Measurements from ENCODE around the gene PARD3.

PARD3 gene

GRCh38 chr10:34098821-34099567, 716.1 kb downstream of the PARD3 start:
- Mint-ChIP-seq H3K27me3 (peaks cover 6% of the 10 kb centered on the region), H3K27ac (no peak overlapping the region), H3K4me3 (no peak overlapping the region), H3K4me1 (ENCODE audit: low read depth) (no peaks in the 10 kb centered on the region), H3K36me3 (ENCODE audit: low read depth) (no peaks in the 10 kb centered on the region), H3K9me3 (peaks cover 25% of the 10 kb centered on the region)

- H3K27ac Mint-ChIP-seq, result no peak overlapping the region
- no peak overlapping the region for H3K4me3 Mint-ChIP-seq
- no peaks in the 10 kb centered on the region for H3K36me3 Mint-ChIP-seq (ENCODE audit: low read depth)
- H3K4me1 Mint-ChIP-seq (ENCODE audit: low read depth), result no peaks in the 10 kb centered on the region
- peaks cover 25% of the 10 kb centered on the region for H3K9me3 Mint-ChIP-seq
- H3K27me3 Mint-ChIP-seq, result peaks cover 6% of the 10 kb centered on the region
Observed at GRCh38 chr10:34097682-34098081, 717.4 kb downstream of the PARD3 start.

GRCh38 chr10:34094961-34095360, 720.1 kb downstream of the PARD3 start:
- H3K9me3 Mint-ChIP-seq, result peaks cover 19% of the 10 kb centered on the region
- H3K4me1 Mint-ChIP-seq (ENCODE audit: low read depth), result no peaks in the 10 kb centered on the region
- peaks cover 6% of the 10 kb centered on the region for H3K27me3 Mint-ChIP-seq
- no peaks in the 10 kb centered on the region for H3K36me3 Mint-ChIP-seq (ENCODE audit: low read depth)
- H3K4me3 Mint-ChIP-seq, result no peak overlapping the region
- H3K27ac Mint-ChIP-seq, result no peak overlapping the region

GRCh38 chr10:34094146-34094696, 720.9 kb downstream of the PARD3 start:
- Mint-ChIP-seq H3K27me3 (peaks cover 6% of the 10 kb centered on the region), H3K9me3 (peaks cover 19% of the 10 kb centered on the region), H3K4me3 (no peak overlapping the region), H3K27ac (no peak overlapping the region), H3K36me3 (ENCODE audit: low read depth) (no peaks in the 10 kb centered on the region), H3K4me1 (ENCODE audit: low read depth) (no peaks in the 10 kb centered on the region)

GRCh38 chr10:34092891-34093290, 722.2 kb downstream of the PARD3 start:
- Mint-ChIP-seq H3K36me3 (ENCODE audit: low read depth) (no peaks in the 10 kb centered on the region), H3K27ac (no peak overlapping the region), H3K27me3 (peaks cover 6% of the 10 kb centered on the region), H3K4me1 (ENCODE audit: low read depth) (no peaks in the 10 kb centered on the region), H3K9me3 (peaks cover 19% of the 10 kb centered on the region), H3K4me3 (no peak overlapping the region)

GRCh38 chr10:34091635-34092195, 723.4 kb downstream of the PARD3 start:
- H3K27ac Mint-ChIP-seq, result no peak overlapping the region
- H3K36me3 Mint-ChIP-seq (ENCODE audit: low read depth), result no peaks in the 10 kb centered on the region
- H3K4me3 Mint-ChIP-seq, result no peak overlapping the region
- H3K27me3 Mint-ChIP-seq, result peaks cover 6% of the 10 kb centered on the region
- peaks cover 16% of the 10 kb centered on the region for H3K9me3 Mint-ChIP-seq
- H3K4me1 Mint-ChIP-seq (ENCODE audit: low read depth), result no peaks in the 10 kb centered on the region

GRCh38 chr10:34089253-34089652, 725.8 kb downstream of the PARD3 start:
- Mint-ChIP-seq H3K36me3 (ENCODE audit: low read depth) (no peaks in the 10 kb centered on the region), H3K27ac (no peak overlapping the region), H3K27me3 (no peaks in the 10 kb centered on the region), H3K4me1 (ENCODE audit: low read depth) (no peaks in the 10 kb centered on the region), H3K9me3 (no peaks in the 10 kb centered on the region), H3K4me3 (no peak overlapping the region)

- Mint-ChIP-seq H3K36me3 (ENCODE audit: low read depth) (no peaks in the 10 kb centered on the region), H3K4me1 (ENCODE audit: low read depth) (no peaks in the 10 kb centered on the region), H3K4me3 (no peak overlapping the region), H3K27ac (no peak overlapping the region), H3K27me3 (no peaks in the 10 kb centered on the region), H3K9me3 (peaks cover 5% of the 10 kb centered on the region)
Observed at GRCh38 chr10:34088208-34088794, 726.8 kb downstream of the PARD3 start.

- H3K4me3 Mint-ChIP-seq, result no peak overlapping the region
- H3K27ac Mint-ChIP-seq, result no peak overlapping the region
- no peaks in the 10 kb centered on the region for H3K36me3 Mint-ChIP-seq (ENCODE audit: low read depth)
- no peaks in the 10 kb centered on the region for H3K4me1 Mint-ChIP-seq (ENCODE audit: low read depth)
- peaks cover 5% of the 10 kb centered on the region for H3K9me3 Mint-ChIP-seq
- H3K27me3 Mint-ChIP-seq, result no peaks in the 10 kb centered on the region
Observed at GRCh38 chr10:34087095-34087418, 728.0 kb downstream of the PARD3 start.

GRCh38 chr10:34083567-34083966, 731.5 kb downstream of the PARD3 start:
- no peaks in the 10 kb centered on the region for H3K27me3 Mint-ChIP-seq
- H3K4me1 Mint-ChIP-seq (ENCODE audit: low read depth), result no peaks in the 10 kb centered on the region
- no peak overlapping the region for H3K27ac Mint-ChIP-seq
- no peaks in the 10 kb centered on the region for H3K36me3 Mint-ChIP-seq (ENCODE audit: low read depth)
- H3K9me3 Mint-ChIP-seq, result peaks cover 5% of the 10 kb centered on the region
- H3K4me3 Mint-ChIP-seq, result no peak overlapping the region

- H3K27me3 Mint-ChIP-seq, result no peaks in the 10 kb centered on the region
- H3K4me3 Mint-ChIP-seq, result no peak overlapping the region
- peaks cover 5% of the 10 kb centered on the region for H3K9me3 Mint-ChIP-seq
- no peak overlapping the region for H3K27ac Mint-ChIP-seq
- H3K4me1 Mint-ChIP-seq (ENCODE audit: low read depth), result no peaks in the 10 kb centered on the region
- no peaks in the 10 kb centered on the region for H3K36me3 Mint-ChIP-seq (ENCODE audit: low read depth)
Observed at GRCh38 chr10:34081948-34082347, 733.1 kb downstream of the PARD3 start.

GRCh38 chr10:34081347-34081743, 733.8 kb downstream of the PARD3 start:
- no peaks in the 10 kb centered on the region for H3K36me3 Mint-ChIP-seq (ENCODE audit: low read depth)
- no peak overlapping the region for H3K4me3 Mint-ChIP-seq
- no peak overlapping the region for H3K27ac Mint-ChIP-seq
- no peaks in the 10 kb centered on the region for H3K4me1 Mint-ChIP-seq (ENCODE audit: low read depth)
- H3K9me3 Mint-ChIP-seq, result peaks cover 5% of the 10 kb centered on the region
- H3K27me3 Mint-ChIP-seq, result no peaks in the 10 kb centered on the region

GRCh38 chr10:34080485-34081346, 734.4 kb downstream of the PARD3 start:
- H3K27me3 Mint-ChIP-seq, result no peaks in the 10 kb centered on the region
- H3K27ac Mint-ChIP-seq, result no peak overlapping the region
- H3K4me1 Mint-ChIP-seq (ENCODE audit: low read depth), result no peaks in the 10 kb centered on the region
- H3K4me3 Mint-ChIP-seq, result no peak overlapping the region
- H3K9me3 Mint-ChIP-seq, result peaks cover 5% of the 10 kb centered on the region
- H3K36me3 Mint-ChIP-seq (ENCODE audit: low read depth), result no peaks in the 10 kb centered on the region

GRCh38 chr10:34079702-34080484, 735.2 kb downstream of the PARD3 start:
- no peak overlapping the region for H3K4me3 Mint-ChIP-seq
- no peaks in the 10 kb centered on the region for H3K4me1 Mint-ChIP-seq (ENCODE audit: low read depth)
- H3K36me3 Mint-ChIP-seq (ENCODE audit: low read depth), result no peaks in the 10 kb centered on the region
- H3K9me3 Mint-ChIP-seq, result peaks cover 5% of the 10 kb centered on the region
- H3K27me3 Mint-ChIP-seq, result no peaks in the 10 kb centered on the region
- no peak overlapping the region for H3K27ac Mint-ChIP-seq
